Left forelimb (tissue), 1 donor: ENCODE measurements around the gene MTREX.

ENCODE experiments used
- DNase-seq: peaks from one replicate; pipeline ENCODE4 v3.0.0-alpha.2; 2018; ENCODE audit warnings: low spot score

Gene MTREX

GRCh38 chr5:55472642-55473041 is 164.9 kb downstream of the MTREX start:
- no peak for DNase-seq
